B cell (primary cell): Measurements from ENCODE around the gene ASPN.

Source experiments
- CTCF ChIP-seq: fragments of 200-600 bp; IDR thresholded peaks from one replicate; pipeline ENCODE4 v1.8.0; 2022; ENCODE audit warnings: antibody characterized with exemption, mild to moderate bottlenecking
- EZH2 ChIP-seq: IDR thresholded peaks from 2 replicates; pipeline ENCODE4 v1.6.1; 2012; ENCODE audit warnings: borderline replicate concordance, low read depth, mild to moderate bottlenecking, moderate library complexity, low read length; ENCODE audit not compliant: insufficient read depth, poor library complexity, severe bottlenecking

- TF ChIP-seq CTCF (no peak), EZH2 (no peak)
These were observed 45.7 kb upstream of the ASPN start for GRCh38 chr9:92527832-92528521.
